ENCODE measurements around the gene ALDOB.

- TF ChIP-seq REST (IDR thresholded peaks at IDR 0.05; ENCODE audit: borderline replicate concordance) = no peak
- no peak for TF ChIP-seq CTCF (IDR thresholded peaks at IDR 0.05; ENCODE audit: poor library complexity, severe bottlenecking)
- TF ChIP-seq POLR2AphosphoS5 (IDR thresholded peaks at IDR 0.05) = no peak
- no peak for TF ChIP-seq EZH2 (IDR thresholded peaks at IDR 0.05; ENCODE audit: borderline replicate concordance, insufficient read depth, low read length, poor library complexity, severe bottlenecking)
- TF ChIP-seq EP300 (conservative IDR thresholded peaks at IDR 0.05; ENCODE audit: poor library complexity, severe bottlenecking) = no peak
- TF ChIP-seq RAD21 (conservative IDR thresholded peaks at IDR 0.05) = no peak
- TF ChIP-seq MXI1 (conservative IDR thresholded peaks at IDR 0.05; ENCODE audit: poor library complexity, severe bottlenecking) = no peak
- TF ChIP-seq TAF1 (IDR thresholded peaks at IDR 0.05; ENCODE audit: low read depth) = no peak
Observed at GRCh38 chr9:101432740-101433139, 2.8 kb downstream of the ALDOB start.

Measured in neural cell (in vitro differentiated cells).